Sigmoid colon (tissue), 4 donors: Measurements from ENCODE around the gene JAG1.

Source experiments
- POLR2A ChIP-seq, 2 donors: fragments of 450-650 bp; IDR thresholded peaks; one replicate each; pipeline ENCODE4 v1.6.1; 2016; ENCODE audit warnings: antibody characterized with exemption in 2 of 2, mild to moderate bottlenecking in 2 of 2, moderate library complexity in 2 of 2
- POLR2AphosphoS5 ChIP-seq, 4 donors: sonication (generic); formaldehyde crosslinking; IDR thresholded peaks; one replicate each; pipeline ENCODE4 v1.6.1; 2017; ENCODE audit warnings: antibody characterized with exemption in 4 of 4
- TF ChIP-seq, protein P1 (sequence below), 4 experiments: fragments of 450-650 bp in 3 of 4; fragments of 200-600 bp in 1 of 4; IDR thresholded peaks; one replicate each; pipeline ENCODE4 v1.5.1; 2016 to 2019; ENCODE audit warnings: antibody characterized with exemption in 4 of 4, mild to moderate bottlenecking in 3 of 4, moderate library complexity in 2 of 4

DNA sequence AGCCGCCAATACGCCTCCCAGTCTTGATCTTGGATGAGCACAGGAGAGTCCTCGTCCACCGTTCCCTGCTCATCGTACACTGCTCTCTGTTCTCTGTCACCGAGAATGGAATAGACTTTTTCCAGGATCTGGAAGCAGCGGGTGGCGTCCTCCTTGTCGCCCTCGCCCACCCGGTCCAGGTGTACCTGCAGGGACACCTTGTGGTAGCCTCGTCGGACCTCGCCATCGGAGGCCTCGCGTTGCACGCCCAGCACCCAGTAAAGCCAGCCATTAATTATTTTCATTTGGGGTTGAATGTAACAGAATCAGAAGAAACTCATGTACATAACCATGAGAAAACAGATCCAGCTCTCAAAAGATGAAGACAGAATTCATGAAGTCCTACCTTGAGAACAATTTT, 59.9 kb downstream of the JAG1 start:
- TF ChIP-seq, protein P1, sequence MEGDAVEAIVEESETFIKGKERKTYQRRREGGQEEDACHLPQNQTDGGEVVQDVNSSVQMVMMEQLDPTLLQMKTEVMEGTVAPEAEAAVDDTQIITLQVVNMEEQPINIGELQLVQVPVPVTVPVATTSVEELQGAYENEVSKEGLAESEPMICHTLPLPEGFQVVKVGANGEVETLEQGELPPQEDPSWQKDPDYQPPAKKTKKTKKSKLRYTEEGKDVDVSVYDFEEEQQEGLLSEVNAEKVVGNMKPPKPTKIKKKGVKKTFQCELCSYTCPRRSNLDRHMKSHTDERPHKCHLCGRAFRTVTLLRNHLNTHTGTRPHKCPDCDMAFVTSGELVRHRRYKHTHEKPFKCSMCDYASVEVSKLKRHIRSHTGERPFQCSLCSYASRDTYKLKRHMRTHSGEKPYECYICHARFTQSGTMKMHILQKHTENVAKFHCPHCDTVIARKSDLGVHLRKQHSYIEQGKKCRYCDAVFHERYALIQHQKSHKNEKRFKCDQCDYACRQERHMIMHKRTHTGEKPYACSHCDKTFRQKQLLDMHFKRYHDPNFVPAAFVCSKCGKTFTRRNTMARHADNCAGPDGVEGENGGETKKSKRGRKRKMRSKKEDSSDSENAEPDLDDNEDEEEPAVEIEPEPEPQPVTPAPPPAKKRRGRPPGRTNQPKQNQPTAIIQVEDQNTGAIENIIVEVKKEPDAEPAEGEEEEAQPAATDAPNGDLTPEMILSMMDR (IDR thresholded peaks at IDR 0.05), result no peak
- no peak for TF ChIP-seq POLR2A (IDR thresholded peaks at IDR 0.05)
- TF ChIP-seq POLR2AphosphoS5 (IDR thresholded peaks at IDR 0.05), result no peak
